ENCODE results near the gene AR.

- no peak for TF ChIP-seq EZH2 (IDR thresholded peaks at IDR 0.05)
- no peak for TF ChIP-seq FOXP2 (optimal IDR thresholded peaks at IDR 0.05; ENCODE audit: control extremely low read depth, extremely low read length, insufficient read depth)
Measured at GRCh38 chrX:67570839-67571238, 27.0 kb downstream of the AR start.

All from SK-N-MC (cell line).